GM19372 (cell line): ENCODE measurements around the gene APOO.
"Not testable (repeated sequence)": the region's sequence is repeated elsewhere in the genome, so short reads cannot be mapped to it uniquely, and the experiment has no call there.

Source experiments
- ATAC-seq: cut with Tn5 transposase; IDR thresholded peaks from one replicate; pipeline ENCODE4 v1.9.1; 2021; ENCODE audit warnings: mild to moderate bottlenecking, low read depth, moderate library complexity; ENCODE audit not compliant: unreplicated experiment

The APOO gene

GRCh38 chrX:23864742-23865326 is 42.9 kb downstream of the APOO start:
- no peak for ATAC-seq

DNA sequence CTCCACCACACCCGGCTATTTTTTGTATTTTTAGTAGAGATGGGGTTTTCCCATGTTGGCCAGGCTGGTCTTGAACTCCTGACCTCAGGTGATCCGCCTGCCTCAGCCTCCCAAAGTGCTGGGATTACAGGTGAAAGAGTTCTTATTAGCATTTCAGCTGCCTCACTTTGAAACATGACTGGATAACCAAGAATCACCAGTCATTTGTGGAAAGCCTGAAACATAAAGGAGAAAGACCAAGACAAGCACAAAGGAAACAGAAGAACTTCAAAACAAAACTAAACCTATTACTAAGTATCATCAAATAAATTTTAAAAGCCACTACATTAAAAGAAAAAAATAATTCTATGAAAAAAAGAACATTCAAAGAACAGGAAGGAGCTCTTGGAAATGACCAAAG is 45.8 kb downstream of the APOO start:
- not testable (repeated sequence) for ATAC-seq

GRCh38 chrX:23861215-23861896 is 46.4 kb downstream of the APOO start:
- ATAC-seq, result no peak

- not testable (repeated sequence) for ATAC-seq
Measured at GRCh38 chrX:23859238-23859637, 48.5 kb downstream of the APOO start.

DNA sequence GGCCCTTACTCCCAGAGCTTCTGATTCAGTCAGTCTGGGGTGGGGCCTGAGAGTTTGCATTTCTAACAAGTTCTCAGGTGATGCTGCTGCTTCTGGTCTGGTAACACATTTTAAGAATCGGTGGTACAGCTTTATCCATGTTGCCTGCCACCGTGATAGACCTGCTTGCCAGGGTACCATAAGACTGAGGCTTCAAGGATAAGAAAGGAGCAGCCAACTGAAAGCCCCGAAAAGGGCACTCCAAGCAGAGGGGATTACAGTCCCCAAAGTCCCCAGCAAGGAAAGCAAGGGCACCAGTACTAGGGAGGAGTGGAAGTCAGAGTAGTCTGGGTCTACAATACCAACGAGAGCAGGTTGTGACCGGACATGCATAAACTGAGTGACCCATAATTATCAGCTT is 49.8 kb downstream of the APOO start:
- ATAC-seq, result no peak

DNA sequence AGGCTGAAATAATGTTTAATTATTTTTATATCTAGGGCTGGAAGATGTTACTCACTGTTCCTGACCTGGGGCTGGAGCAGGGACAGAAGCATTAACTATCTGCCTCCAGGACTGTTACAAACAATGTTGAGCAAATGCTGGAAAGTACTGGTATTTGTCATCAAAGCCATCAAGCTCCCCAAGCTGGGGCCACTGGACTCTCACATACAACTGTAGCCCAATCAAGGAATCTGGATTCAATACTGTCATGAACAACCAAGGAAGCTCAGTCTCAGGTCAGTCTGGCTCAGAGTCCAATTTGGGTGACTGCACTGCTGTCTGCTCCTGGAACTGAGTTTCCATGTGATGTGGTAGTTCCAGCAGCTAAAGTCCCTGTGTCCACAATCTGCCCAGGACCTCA is 50.4 kb downstream of the APOO start:
- no peak for ATAC-seq

GRCh38 chrX:23855569-23855968 is 52.2 kb downstream of the APOO start:
- ATAC-seq, result no peak

GRCh38 chrX:23854945-23855344 is 52.8 kb downstream of the APOO start:
- no peak for ATAC-seq

DNA sequence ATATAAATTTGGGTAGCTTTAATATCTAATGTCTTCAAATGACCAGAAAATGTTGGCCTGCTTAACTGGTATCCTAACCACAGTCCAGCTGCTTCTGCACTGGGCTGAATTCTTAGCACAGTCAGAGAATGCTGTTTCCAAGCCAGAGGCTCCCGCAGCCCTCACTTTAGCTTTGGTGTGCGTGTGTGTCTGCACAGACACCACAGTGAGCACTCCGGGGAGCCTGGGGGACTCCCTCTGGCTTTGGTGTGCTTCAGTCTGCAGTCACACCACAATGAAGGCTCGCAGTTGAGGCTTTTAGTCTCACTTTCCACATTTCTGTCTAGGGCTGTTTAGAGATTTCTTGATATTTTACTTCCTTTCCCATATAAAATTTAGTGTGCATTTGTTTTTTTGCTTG is 53.6 kb downstream of the APOO start:
- no peak for ATAC-seq

DNA sequence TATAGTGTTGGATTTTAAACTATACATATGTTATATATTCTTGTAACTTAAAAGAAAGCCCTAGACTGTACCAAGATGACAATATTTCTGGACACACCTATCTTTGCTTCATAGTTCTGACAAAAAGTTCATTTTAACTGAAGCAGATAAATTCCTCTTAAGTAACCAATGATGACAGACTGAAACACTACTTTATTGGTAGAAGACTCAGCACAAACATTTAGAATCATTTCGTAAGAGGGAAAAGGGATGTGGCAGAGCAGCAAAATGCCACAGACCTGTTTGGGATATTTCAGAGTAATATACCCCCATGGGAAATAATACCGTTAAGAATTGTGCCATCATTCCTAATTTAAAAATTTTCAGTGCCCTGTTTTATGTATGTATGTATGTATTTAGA is 56.2 kb downstream of the APOO start:
- no peak for ATAC-seq

GRCh38 chrX:23849241-23849640 is 58.5 kb downstream of the APOO start:
- no peak for ATAC-seq

DNA sequence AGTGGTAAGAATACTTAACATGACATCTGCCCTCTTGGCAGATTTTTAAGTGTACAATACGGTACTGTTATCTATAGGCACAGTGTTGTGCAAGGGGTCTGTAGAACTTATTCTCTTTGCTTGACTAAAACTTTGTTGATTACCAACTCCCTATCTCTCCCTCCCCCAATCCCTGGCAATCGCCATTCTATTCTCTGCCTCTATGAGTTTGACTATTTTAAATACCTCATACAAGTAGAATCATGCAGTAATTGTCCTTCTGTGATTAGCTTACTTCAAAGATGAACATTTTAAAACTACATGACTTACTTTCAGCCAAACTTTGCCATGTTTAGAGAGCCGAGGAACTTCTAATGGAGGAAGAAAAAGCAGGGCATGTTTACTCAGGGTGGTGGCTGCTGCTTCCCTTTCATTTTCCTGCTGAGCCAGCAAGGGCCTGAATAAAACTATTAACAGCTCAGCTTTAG is 62.4 kb downstream of the APOO start:
- ATAC-seq, result no peak

DNA sequence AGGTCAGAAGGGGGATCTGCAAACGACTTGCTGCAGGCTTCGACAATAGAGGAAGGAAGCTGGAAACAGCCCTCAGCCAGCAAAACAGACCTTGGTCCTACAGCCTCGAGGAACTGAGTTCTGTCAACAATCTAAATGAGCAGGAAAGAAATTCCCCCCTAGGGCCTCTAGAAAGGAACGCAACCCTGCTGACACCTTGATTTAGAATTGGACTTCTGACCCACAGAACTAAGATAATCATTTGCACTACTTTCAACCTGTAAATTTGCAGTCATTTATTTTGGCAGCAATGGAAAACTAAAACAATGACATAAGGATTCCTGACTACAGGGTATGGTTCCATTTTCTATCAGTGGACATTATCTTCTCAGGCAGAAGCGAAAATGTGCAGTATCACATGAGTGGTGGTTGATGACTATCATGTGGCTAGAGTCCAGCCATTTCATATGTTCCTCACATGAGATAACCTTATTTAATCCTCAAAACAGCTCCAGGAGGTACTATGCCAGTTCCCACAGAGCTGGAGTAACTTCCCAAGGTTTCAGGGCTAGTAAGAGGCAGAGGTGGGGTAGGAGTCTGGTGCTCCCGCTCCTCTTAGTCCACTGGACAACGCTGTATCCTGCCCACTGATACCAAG is 63.1 kb downstream of the APOO start:
- no peak for ATAC-seq

DNA sequence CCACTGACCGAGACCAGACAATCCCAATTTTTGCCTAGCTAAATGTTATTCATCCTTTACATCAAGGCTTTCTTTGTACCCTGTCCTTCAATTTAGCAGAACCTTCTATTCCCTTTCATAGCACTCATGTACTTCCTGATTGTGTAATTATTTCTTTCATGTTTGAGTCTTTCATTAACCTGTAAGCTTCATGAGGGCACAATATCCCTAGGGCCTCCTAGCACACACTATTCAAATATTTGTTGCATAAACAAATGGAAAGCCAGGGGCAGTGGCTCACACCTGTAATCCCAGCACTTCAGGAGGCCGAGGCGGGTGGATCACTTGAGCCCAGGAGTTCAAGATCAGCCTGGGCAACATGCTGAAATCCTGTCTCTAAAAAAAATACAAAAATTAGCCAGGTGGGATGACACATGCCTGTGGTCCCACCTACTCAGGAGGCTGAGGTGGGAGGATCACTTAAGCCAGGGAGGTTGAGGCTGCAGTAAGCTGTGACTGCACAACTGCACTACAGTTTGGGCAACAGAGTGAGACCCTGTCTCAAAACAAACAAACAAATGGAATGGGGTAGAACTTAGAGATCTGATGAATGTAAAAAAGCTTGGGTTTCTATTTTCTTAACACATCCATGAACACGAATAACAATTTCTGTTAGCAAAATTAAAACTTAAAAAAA is 65.8 kb downstream of the APOO start:
- ATAC-seq, result no peak

DNA sequence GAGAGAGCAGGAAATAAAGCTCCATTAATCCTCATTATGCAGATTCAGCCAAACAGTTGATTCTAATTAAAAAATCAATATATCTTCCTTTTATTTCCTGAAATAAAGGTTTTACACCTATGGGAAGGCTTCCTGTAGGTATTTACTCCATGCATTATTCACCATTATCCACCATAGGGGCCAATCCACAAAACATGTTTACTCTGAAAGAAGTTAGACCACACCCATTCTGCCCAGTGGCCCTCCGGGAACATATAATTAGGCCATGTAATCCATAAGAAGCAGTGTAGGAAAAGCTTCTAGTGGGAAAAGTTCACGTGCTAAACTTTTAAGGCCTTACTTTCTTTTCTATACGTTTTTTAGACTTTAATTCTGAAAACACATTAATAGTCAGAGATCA is 67.1 kb downstream of the APOO start:
- no peak for ATAC-seq

DNA sequence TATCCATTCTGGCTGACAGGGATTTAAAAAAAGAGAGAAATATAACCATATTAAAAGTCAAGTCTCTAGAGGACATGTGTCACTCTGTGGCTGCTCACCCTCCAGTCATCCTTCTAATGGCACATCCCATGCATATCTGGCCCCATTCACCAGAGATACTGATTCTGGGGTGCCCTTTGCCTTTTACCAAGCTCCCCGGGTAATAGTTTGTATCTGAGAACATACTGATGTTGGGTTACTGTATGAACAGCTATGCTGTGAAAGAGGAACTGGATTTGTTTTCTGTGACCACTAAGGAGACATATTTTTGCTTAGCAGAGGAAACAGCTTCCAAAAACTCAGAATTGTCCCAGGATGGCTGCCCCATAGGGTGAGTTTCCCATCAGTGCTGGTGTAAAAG is 68.8 kb downstream of the APOO start:
- no peak for ATAC-seq

- ATAC-seq, result no peak
Measured at GRCh38 chrX:23832721-23833120, 75.0 kb downstream of the APOO start.

DNA sequence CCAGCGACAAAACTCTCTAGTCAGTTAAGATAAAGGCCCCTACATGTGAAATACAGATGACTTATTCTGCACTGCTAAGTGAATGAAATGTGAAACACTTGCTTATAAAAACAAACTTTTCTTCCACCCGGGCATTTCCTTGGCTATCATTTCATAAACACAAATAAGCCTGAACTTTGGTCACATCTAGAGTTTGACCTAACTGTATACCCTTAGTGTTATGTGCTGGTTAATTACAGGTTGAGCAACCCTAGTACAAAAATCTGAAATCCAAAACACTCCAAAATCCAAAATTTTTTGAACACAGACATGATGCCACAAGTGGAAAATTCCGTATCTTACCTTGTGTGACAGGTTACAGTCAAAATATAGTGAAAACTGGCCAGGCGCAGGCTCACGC is 78.9 kb downstream of the APOO start:
- ATAC-seq, result no peak

- ATAC-seq, result no peak
Measured at GRCh38 chrX:23826653-23827052, 81.1 kb downstream of the APOO start.

GRCh38 chrX:23826216-23826615 is 81.5 kb downstream of the APOO start:
- no peak for ATAC-seq

DNA sequence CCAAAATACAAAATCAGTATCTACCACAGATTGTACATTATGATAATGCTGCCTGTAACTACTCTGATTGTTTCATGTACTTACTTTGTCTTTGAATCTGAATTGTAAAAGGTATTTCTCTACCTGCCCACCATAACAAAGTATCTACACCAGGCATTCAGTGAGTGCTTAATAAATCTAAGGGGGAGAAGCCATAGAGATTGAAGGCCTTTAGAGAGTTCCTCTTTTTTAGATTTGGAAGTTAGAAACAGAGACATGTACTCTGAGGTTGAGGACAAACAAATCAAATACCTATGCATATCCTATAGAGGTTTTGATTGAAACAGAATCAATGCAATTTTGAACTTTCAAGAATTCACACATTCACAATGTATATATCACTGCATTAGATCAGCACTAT is 82.1 kb downstream of the APOO start:
- no peak for ATAC-seq
